Hematopoietic multipotent progenitor cell treated with erythropoietin and hydrocortisone succinate and interleukin-3 and kit ligand, for 6 days (in vitro differentiated cells): ENCODE measurements around the gene NNAT.
"Not testable (repeated sequence)": the region's sequence is repeated elsewhere in the genome, so short reads cannot be mapped to it uniquely, and the experiment has no call there.

ENCODE experiments used
- DNase-seq: peaks from one replicate; pipeline ENCODE4 v3.0.0-alpha.2; 2015

NNAT gene

DNA sequence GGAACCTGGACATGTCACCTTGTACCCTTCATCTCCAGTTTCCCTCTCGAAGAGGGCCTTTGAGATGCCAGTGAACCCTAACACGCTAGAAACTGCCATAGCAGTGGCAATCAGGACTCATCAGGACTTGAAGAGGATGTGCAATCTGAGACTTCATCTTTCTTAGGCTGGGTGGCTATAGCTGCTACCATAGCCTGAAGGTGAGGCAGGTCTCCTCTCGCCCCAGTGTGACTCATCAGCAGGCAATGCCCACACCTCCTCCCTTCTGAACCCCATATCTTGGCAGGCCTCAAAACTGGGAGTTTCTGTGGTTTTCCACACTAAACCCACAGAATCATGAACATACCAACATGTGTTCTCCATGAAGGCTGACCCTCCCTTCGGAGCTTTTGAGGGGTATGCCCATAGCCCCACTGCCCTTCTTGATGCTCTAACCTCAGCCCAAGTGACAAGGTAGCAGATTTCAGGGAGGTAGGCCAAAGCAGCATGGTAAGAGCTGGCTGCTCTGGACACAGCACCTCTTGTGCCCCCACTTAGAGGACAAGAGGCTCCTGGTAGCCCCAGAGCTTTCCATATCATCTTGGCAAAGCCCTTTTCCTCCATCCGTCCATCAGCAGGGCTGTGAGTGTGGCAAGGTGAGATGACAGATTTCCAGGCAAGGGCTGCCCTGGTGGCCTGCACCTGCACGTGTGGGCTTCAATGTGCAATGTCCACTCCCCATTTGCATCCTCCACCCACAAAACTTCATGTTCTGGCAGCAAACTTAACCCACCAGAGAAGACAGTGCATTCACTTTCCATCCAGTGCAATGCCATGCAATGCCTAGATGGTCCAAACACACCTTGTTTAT, 4.0 kb downstream of the NNAT start:
- DNase-seq = peak; percentile 65

- no peak for DNase-seq
Measured at GRCh38 chr20:37525810-37526209, 4.8 kb downstream of the NNAT start.

DNA sequence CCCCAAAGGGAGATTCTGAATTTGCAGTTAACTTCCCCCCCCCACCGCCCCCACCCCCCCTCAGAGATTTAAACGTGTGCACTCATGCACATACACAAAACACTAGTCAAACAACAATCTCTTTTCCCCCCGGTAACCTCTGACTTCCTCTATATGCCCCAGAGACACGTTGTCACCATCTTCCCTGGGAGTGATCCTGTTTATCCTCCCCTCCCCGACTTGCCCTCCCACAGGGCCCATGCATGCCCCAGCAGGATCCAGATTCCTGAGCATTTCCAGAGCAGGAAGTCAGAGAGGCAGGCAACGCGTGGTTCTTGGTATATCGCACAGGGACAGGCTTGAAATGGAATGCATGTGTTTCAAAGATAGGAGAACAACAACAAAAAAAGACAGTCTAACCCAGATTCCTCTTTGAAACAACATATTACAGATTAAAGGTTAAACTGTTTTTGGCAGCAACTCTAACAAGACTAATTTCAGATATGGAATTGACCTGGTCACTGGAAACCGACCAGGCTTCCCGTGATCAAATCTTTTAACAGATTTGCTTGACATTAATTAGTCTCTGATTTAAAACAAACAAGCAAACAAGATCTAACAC, 5.3 kb downstream of the NNAT start:
- peak; percentile 70 for DNase-seq

DNA sequence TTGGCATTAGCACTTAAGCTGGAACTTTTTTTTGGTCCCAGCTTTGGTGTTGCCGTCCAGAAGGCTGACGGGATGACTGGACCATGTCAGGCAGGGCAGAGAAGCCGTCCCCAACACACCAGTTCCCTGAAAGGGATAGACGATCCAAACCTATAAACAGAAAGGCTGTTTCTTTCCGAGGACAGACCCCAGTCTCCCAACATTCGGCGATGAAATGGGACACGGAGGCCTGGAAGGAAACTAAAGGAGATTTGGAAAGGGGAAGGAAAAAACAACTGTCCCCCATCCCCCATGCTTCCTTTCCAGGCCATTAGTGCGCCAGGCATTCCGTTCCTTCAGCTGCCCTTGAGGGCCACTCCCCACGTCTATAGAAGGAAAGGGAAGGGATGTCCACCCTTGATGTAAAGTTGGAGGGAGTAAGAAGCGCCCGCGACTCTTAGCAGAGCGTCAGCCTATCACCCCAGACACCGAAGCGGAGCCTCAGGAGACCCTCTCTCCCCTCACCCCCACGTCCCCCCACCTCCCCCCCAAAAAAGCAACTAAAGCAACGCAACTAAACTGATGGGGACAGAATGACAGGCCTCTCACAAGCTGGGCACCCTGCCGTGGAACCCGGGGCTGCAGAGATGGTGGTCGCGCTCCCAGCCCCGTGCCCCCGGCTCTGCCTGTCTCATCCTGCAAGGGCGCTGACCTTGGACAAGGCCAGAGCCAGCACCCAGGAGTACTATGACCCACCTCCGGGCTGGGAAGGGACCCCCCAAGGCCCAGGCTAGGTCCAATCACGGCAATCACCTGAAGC, 6.0 kb downstream of the NNAT start:
- DNase-seq = peak; percentile 14

- peak; percentile 94 for DNase-seq
Measured at GRCh38 chr20:37527638-37528445, 6.8 kb downstream of the NNAT start, which contains the start of gene BLCAP. BLCAP (minus strand) TSS chr20:37527876; CDS start chr20:37519174, 8,702 bp downstream.

- no peak for DNase-seq
Measured at GRCh38 chr20:37528446-37529213, 7.6 kb downstream of the NNAT start.

GRCh38 chr20:37529214-37529967, 8.3 kb downstream of the NNAT start:
- DNase-seq = no peak

GRCh38 chr20:37529968-37530600, 9.0 kb downstream of the NNAT start:
- no peak for DNase-seq

DNA sequence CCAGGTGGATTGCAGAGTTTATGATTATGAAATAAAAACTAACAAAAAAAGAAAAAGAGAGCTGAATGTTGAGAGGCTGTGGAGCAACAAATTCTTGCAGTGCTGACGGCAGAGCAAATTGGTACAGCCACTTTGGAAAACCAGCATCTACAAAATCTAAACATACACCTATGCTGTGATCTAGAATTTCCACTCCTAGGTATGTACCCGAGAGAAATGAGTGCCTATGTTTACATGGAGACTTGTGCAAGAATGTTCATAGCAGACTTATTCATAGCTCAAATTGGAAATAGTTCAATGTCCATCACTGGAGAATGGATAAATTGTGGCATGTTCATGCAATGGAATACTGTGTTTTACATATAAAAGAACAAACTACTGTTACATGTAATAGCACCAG, 9.6 kb downstream of the NNAT start:
- no peak for DNase-seq

DNA sequence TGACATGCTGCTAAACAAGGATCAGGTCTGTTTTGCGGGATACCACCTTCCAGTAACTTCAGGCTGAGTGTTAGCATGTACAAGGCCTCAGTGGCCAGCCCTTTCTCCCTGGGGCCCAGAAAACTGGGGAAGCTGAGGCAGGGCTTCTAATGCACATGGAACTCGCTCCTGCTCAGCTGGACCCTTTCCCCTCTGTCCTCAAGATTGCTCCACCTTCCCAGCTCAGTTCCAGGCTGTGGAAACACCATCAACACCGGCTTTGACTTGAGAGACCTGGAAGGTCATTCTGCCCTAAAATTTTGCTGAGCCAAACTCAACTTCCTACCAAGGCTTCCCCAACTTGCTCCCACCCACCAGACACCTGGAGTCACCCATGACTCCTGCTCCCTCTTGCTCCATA, 10.8 kb downstream of the NNAT start:
- DNase-seq = no peak

DNA sequence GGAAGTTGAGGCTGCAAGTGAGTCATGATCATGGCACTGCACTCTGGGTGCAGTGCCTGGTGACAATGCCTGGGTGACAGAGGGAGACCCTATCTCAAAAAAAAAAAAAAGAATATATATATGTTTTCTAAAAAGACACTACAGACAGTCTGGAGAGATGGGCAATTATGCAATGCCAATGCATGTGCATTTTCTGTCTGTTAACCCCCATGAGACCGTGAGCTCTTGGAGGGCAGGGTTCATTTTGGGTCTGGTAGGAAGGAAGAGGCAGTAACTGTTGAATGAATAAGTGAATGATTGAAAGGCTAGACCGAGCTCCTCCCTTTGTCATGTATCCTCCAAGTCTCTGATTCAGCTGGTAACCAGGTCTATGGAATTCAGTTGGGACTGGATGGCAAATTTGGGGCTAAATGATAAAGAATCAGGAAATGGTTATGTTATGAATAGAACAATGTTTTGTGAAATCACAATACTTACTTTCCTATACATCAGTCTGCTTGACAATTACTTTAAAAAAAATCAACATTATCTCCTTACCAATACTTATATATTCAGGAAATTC, 12.2 kb downstream of the NNAT start:
- DNase-seq = no peak

DNA sequence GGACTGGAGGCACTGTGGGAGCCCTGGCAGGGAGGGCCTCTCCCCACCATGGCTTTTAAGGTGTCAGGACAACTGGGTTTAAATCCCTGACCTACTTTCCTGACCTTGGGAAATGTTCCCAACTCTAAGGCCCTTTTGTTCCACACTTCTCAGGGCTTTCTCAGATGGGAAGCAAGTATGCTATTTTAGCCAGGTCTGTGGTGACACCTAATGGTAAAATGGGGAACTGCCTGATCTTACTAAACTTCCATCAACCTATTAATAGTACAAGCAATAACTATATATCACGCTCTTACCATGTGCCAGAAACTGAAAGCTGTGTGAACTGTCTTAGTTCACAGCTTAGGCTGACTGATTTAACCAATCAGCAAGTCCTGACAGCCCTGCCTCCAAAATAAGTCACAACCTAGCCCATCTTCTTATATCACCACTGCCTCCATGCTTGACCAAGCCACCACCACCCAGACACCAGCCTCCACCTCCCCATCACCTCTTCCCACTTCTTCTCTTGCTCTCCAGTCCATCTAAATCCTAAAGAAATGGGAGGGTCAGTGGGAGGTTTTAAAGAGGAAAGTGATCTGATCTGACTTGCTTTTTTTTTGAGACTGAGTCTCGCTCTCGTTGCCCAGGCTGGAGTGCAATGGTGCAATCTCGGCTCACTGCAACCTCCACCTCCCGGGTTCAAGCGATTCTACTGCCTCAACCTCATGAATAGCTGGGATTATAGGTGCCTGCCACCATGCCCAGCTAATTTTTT, 13.5 kb downstream of the NNAT start:
- peak; percentile 83 for DNase-seq

GRCh38 chr20:37535443-37536132, 14.5 kb downstream of the NNAT start:
- no peak for DNase-seq

DNA sequence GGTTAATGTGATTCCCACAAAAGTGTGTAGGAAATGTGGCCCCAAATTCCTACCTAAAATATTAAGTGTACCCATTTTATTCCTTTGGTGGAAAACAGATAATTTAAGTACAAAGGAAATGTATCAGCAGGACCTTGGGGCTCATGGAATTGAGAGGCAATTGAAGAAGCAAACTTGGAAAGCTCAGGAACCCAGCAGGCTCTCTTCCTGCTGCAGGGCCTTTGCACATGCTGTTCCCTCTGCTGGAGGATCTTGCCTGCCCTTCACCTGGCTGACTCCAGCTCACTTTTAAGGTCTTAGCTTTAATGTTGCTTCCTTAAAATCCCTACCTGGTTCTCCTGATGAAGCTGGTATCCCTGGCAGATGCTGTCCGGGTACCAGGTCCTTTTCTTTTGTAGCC, 16.5 kb downstream of the NNAT start:
- DNase-seq = no peak

DNA sequence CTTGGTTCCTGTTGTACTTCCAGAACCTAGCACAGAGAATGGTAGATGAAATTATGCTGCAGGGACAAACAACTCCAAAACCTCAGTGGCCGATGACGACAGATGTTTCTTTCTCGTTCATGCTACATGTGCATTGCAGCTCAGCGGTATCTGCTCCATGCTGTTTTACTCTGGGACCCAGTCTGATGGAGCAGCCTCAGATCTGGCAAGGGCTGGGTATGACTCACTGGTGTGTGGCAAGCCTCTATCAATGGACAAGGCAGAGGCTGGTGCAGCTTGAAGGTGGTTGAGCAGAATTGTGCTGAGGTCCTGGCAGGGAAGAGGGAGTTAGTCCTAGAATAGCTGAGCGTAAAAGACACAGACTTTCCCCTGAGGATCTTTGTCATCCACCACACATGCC, 17.0 kb downstream of the NNAT start:
- peak; percentile 37 for DNase-seq

- no peak for DNase-seq
Measured at GRCh38 chr20:37539424-37539823, 18.4 kb downstream of the NNAT start.

GRCh38 chr20:37540001-37540400, 19.0 kb downstream of the NNAT start:
- no peak for DNase-seq

GRCh38 chr20:37540838-37541237, 19.8 kb downstream of the NNAT start:
- not testable (repeated sequence) for DNase-seq

- DNase-seq = no peak
Measured at GRCh38 chr20:37541326-37541725, 20.3 kb downstream of the NNAT start.
